ENCODE data around the gene POU6F2. TPM values are rescaled to one million over a fixed set of nuclear protein-coding genes. Genes with fewer than 3 reads are reported as not detected.

Gene POU6F2
- total RNA-seq, 6 experiments from 2014 or later: 0.12 to 2.1 (median 0.64) TPM; not detected in 2

DNA sequence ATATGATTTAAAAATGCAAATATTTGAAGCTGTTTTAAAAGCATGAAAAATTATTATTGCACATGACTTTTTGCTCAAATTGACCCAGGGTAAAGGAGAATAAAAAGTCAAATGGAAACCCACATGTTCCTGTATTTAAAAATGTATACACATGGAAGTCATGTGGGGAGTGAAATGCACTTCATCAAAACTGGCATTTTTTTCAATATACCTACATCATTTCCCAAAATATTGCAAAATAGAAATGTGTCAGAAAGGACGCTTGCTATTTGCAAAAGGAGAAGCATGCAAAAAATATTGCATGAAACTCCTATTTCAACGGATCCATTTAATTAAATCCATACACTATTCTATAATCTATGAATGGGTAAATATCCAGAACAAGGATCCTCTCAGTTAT lies 117.0 kb downstream of the POU6F2 start:
- no peaks in the 10 kb centered on the region for H3K36me3 ChIP-seq
- 54% methylated on average over 2 of the region's 2 CpGs for WGBS (ENCODE audit: insufficient coverage, low coverage, low lambda C conversion rate, missing lambda C conversion rate)
- ATAC-seq (no peak), DNase-seq (no peak)
- H3K4me3 ChIP-seq: no peak overlapping the region
- H3K9me3 ChIP-seq: no peaks in the 10 kb centered on the region
- no peak overlapping the region for H3K27ac ChIP-seq
- TF ChIP-seq POLR2A (IDR thresholded peaks at IDR 0.05): no peak
- TF ChIP-seq, protein P1, sequence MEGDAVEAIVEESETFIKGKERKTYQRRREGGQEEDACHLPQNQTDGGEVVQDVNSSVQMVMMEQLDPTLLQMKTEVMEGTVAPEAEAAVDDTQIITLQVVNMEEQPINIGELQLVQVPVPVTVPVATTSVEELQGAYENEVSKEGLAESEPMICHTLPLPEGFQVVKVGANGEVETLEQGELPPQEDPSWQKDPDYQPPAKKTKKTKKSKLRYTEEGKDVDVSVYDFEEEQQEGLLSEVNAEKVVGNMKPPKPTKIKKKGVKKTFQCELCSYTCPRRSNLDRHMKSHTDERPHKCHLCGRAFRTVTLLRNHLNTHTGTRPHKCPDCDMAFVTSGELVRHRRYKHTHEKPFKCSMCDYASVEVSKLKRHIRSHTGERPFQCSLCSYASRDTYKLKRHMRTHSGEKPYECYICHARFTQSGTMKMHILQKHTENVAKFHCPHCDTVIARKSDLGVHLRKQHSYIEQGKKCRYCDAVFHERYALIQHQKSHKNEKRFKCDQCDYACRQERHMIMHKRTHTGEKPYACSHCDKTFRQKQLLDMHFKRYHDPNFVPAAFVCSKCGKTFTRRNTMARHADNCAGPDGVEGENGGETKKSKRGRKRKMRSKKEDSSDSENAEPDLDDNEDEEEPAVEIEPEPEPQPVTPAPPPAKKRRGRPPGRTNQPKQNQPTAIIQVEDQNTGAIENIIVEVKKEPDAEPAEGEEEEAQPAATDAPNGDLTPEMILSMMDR (IDR thresholded peaks at IDR 0.05): no peak
- H3K27me3 ChIP-seq: no peaks in the 10 kb centered on the region
- intact Hi-C loops (cut with DNase I): no loop called here
- H3K4me1 ChIP-seq: no peaks in the 10 kb centered on the region

DNA sequence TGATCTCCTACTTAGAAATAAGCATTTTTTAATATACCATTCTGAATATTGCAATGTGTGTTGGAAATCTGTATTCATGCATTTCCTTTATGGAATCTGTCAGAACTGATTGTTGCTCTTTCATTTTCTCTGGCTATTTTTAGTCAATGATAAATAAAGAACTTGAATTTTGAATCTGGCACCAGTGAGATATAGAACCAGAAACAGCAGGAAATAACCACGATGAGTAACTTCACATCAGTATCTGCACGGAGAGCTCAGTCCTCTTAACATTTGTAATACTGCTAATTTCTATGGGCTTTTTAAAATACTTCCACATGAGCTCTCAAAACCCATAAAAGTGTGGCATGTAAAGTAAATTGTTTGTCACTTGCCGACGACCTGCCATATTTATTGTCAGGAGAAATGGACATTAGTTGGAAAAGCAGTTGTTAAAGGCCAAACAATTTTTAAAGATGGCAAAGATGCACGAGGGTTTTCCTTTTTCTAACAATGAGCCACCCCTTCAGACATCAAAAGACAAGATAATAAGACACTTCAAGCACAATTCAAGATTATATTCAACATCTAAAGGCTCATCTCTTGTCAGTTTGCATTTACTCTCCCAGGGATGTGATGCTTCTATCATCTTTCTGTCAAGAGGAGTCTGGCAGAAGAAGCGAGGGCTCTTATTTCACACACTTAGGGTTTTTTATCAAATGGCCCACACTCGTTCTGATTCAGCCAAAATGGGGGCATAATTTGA lies 118.3 kb downstream of the POU6F2 start:
- no peaks in the 10 kb centered on the region for H3K27me3 ChIP-seq
- DNase-seq (no peak), ATAC-seq (no peak)
- no peak overlapping the region for H3K27ac ChIP-seq
- H3K4me1 ChIP-seq: no peaks in the 10 kb centered on the region
- H3K4me3 ChIP-seq: no peak overlapping the region
- TF ChIP-seq, protein P1 (IDR thresholded peaks at IDR 0.05): no peak
- TF ChIP-seq POLR2A (IDR thresholded peaks at IDR 0.05): no peak
- no peaks in the 10 kb centered on the region for H3K36me3 ChIP-seq
- 39% methylated on average over 7 of the region's 7 CpGs for whole genome bisulfite sequencing (ENCODE audit: insufficient coverage, low coverage, low lambda C conversion rate, missing lambda C conversion rate)
- intact Hi-C loops (cut with DNase I): no loop called here
- H3K9me3 ChIP-seq: no peaks in the 10 kb centered on the region

DNA sequence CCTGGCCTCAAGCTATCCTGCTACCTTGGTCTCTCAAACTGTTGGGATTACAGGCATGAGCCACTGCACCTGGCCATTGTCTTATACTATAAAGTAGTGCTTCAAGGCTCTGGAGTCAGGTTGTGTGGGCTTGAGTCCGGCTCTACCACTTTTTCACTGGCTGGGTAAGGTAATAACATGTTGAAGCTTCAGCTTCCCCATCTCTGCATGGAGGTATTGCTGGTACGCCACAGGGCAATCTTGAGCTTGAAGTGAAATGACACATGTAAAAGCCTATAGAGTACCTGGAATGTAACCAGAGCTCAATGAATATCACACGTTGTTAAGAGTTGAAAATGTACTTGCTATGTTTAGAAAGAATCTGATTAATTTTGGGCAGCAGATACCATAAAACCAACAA lies 120.8 kb downstream of the POU6F2 start:
- no peaks in the 10 kb centered on the region for H3K27me3 ChIP-seq
- no peak overlapping the region for H3K27ac ChIP-seq
- H3K4me3 ChIP-seq: no peak overlapping the region
- H3K4me1 ChIP-seq: no peaks in the 10 kb centered on the region
- ATAC-seq (no peak), DNase-seq (no peak)
- no peaks in the 10 kb centered on the region for H3K36me3 ChIP-seq
- intact Hi-C loops (cut with DNase I): no loop called here
- H3K9me3 ChIP-seq: no peaks in the 10 kb centered on the region
- TF ChIP-seq, protein P1 (IDR thresholded peaks at IDR 0.05): no peak
- no peak for TF ChIP-seq POLR2A (IDR thresholded peaks at IDR 0.05)
- 73% methylated on average over 3 of the region's 3 CpGs for WGBS (ENCODE audit: insufficient coverage, low coverage, low lambda C conversion rate, missing lambda C conversion rate)

DNA sequence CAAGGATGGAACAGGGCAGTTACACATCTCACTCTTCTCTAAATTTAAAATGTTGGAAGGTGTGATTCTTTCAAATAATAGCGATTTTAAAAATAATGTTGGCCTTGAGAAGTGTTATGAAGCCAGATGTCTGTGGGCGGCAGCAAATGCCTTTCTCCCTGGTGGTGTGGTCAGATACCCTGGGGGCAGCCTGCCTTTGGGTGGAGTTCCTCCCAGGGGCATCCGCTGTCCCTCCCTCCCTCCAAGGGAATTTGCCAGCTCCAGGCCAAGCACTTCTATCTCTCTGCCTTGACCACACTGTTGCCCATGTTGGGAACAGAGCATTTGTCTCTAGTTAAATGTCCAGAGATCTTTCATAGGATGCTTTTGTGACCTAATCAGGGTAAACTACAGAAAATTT lies 121.4 kb downstream of the POU6F2 start:
- no peaks in the 10 kb centered on the region for H3K27me3 ChIP-seq
- H3K4me1 ChIP-seq: no peaks in the 10 kb centered on the region
- intact Hi-C loops (cut with DNase I): no loop called here
- H3K4me3 ChIP-seq: no peak overlapping the region
- TF ChIP-seq POLR2A (IDR thresholded peaks at IDR 0.05): no peak
- TF ChIP-seq, protein P1 (IDR thresholded peaks at IDR 0.05): no peak
- DNase-seq: no peak
- no peak for ATAC-seq
- H3K27ac ChIP-seq: no peak overlapping the region
- no peaks in the 10 kb centered on the region for H3K36me3 ChIP-seq
- no peaks in the 10 kb centered on the region for H3K9me3 ChIP-seq
- WGBS (ENCODE audit: insufficient coverage, low coverage, low lambda C conversion rate, missing lambda C conversion rate): 33% methylated on average over 1 of the region's 3 CpGs

Measured in right lobe of liver (tissue), 6 donors.